Fibroblast of lung (primary cell): ENCODE measurements around the gene SAMD8.

ENCODE experiments used
- CTCF ChIP-seq, 2 donors: IDR thresholded peaks in 1 of 2; conservative IDR thresholded peaks in 1 of 2; 1 replicate in 1 of 2; 2 replicates in 1 of 2; pipeline ENCODE4 v1.5.1; 2011 to 2012; ENCODE audit warnings: low read length in 2 of 2, control low read depth in 1 of 2, inconsistent platforms in 1 of 2, low read depth in 1 of 2, mild to moderate bottlenecking in 1 of 2
- EZH2 ChIP-seq: IDR thresholded peaks from 2 replicates; pipeline ENCODE4 v1.5.1; 2012; ENCODE audit warnings: low read length, control low read depth, mild to moderate bottlenecking; ENCODE audit errors: missing control alignments

DNA sequence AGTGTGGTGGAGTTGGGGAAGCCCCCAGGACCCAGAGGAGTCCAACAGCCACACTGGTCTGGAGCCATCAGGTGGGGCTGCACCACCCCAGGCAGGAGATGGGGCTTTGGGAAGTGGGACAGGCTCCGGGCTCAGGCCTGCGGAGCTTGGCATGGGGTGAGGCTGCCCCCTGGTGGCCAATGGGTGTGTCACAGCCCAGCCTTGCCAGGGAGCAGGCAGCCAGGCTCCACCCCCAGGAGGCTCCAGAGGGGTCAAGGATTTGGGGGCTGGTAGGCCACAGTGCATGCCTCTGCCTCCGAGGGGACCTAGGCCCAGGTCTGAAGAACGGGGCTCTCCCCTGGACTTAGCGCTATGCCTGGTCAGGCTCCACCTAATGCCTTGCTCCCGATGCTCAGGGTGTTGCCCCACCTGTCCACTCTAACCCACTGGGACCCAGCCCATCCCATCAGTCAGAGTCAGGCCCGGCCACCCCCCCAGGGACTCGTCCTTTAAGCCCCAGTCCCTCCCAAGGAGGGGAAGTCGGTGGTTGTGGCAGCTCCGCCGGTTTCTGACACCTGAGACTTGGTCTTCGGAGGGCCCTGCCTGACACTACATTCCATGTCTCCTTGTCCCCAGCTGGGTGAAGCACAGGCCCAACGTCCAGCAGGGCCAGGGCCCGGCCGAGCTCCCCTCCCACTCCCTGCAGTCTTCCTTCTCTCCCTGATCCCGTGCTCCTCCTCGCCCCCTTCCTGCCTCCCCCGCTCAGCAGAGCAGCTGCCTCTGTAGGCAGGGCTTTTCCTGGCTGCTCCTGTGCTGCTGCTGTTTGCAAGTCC lies 11.3 kb upstream of the SAMD8 start:
- TF ChIP-seq CTCF (conservative IDR thresholded peaks at IDR 0.05 in 1 of 2, IDR thresholded peaks at IDR 0.05 in 1 of 2; ENCODE audit: low read depth in 1 of 2, low read length in 2 of 2), result peak; percentile 82 to 90
- TF ChIP-seq EZH2, result no peak
